BJ (cell line): ENCODE data around the gene ARHGEF38. TPM values are rescaled to one million over a fixed set of nuclear protein-coding genes. Genes with fewer than 3 reads are reported as not detected.

Experiments used
- CTCF ChIA-PET: fragments of 350-600 bp; formaldehyde crosslinking; extraction: SDS; loops from one replicate; lab custom pipeline; 2021; ENCODE audit warnings: antibody characterized with exemption, inconsistent platforms; lab: Yijun Ruan, JAX
- POLR2A ChIA-PET: fragments of 300-600 bp; sonication (Branson Sonifier 250); formaldehyde crosslinking; extraction: SDS; loops from one replicate; lab custom pipeline; 2021; ENCODE audit warnings: antibody characterized with exemption; lab: Charles Lee
- DNase-seq: peaks from one replicate; pipeline ENCODE4 v3.0.0-alpha.2; 2011; ENCODE audit warnings: low read depth
- H3K27me3 ChIP-seq: 2 replicates; pipeline ENCODE4 v1.6.0; 2011; ENCODE audit warnings: low read length; ENCODE audit not compliant: control insufficient read depth, insufficient read depth
- H3K36me3 ChIP-seq: 2 replicates; pipeline ENCODE4 v1.5.1; 2011; ENCODE audit warnings: low read length; ENCODE audit not compliant: control insufficient read depth, insufficient read depth
- H3K4me3 ChIP-seq: 2 replicates; pipeline ENCODE4 v1.5.1; 2011; ENCODE audit warnings: low read depth, mild to moderate bottlenecking, control low read depth, low read length
- CTCF ChIP-seq: IDR thresholded peaks from 2 replicates; pipeline ENCODE4 v1.5.1; 2011; ENCODE audit warnings: low read depth, mild to moderate bottlenecking, control low read depth, inconsistent platforms, low read length, moderate library complexity; ENCODE audit not compliant: insufficient read depth
- polyA plus RNA-seq: library from polyadenylated mRNA; depleted of rRNA; stranded (reverse); fragments of >200 nt; gene quantifications from 2 replicates; pipeline ENCODE4 v1.2.3, GENCODE V29; 2011

Gene ARHGEF38
- polyA plus RNA-seq, 1 experiment: not detected

- H3K4me3 ChIP-seq: no peak overlapping the region
- H3K27me3 ChIP-seq: no peaks in the 10 kb centered on the region
- ChIA-PET POLR2A (no interaction called here), CTCF (no interaction called here)
- DNase-seq: no peak
- H3K36me3 ChIP-seq: no peaks in the 10 kb centered on the region
- no peak for TF ChIP-seq CTCF
These were observed 44.3 kb downstream of the ARHGEF38 start for GRCh38 chr4:105596684-105597083.

- no peak for TF ChIP-seq CTCF
- CTCF ChIA-PET: no interaction called here
- Histone ChIP-seq H3K36me3 (no peaks in the 10 kb centered on the region), H3K4me3 (no peak overlapping the region), H3K27me3 (no peaks in the 10 kb centered on the region)
- POLR2A ChIA-PET: no interaction called here
- no peak for DNase-seq
These were observed 45.6 kb downstream of the ARHGEF38 start for GRCh38 chr4:105598052-105598451.

- Histone ChIP-seq H3K27me3 (no peaks in the 10 kb centered on the region), H3K36me3 (no peaks in the 10 kb centered on the region), H3K4me3 (no peak overlapping the region)
- no peak for DNase-seq
- CTCF ChIA-PET: no interaction called here
- no peak for TF ChIP-seq CTCF
- POLR2A ChIA-PET: no interaction called here
These were observed 46.4 kb downstream of the ARHGEF38 start for GRCh38 chr4:105598787-105599186.

GRCh38 chr4:105599482-105599881 is 47.1 kb downstream of the ARHGEF38 start:
- ChIA-PET CTCF (no interaction called here), POLR2A (no interaction called here)
- Histone ChIP-seq H3K4me3 (no peak overlapping the region), H3K36me3 (no peaks in the 10 kb centered on the region), H3K27me3 (no peaks in the 10 kb centered on the region)
- DNase-seq: no peak
- TF ChIP-seq CTCF: no peak

- ChIA-PET CTCF (no interaction called here), POLR2A (no interaction called here)
- Histone ChIP-seq H3K27me3 (no peaks in the 10 kb centered on the region), H3K4me3 (no peak overlapping the region), H3K36me3 (no peaks in the 10 kb centered on the region)
- no peak for DNase-seq
- no peak for TF ChIP-seq CTCF
These were observed 47.7 kb downstream of the ARHGEF38 start for GRCh38 chr4:105599932-105600655.
